GM23338 (cell line): ENCODE measurements around the gene NTN1. TPM values are rescaled to one million over a fixed set of nuclear protein-coding genes. Genes with fewer than 3 reads are reported as not detected.
A peak's percentile ranks its signal among the peaks of the same experiment; 100 is the strongest.

ENCODE experiments used
- ATAC-seq: fragments of 200-7000 bp; cut with Tn5 transposase; 3 replicates; pipeline ENCODE4 v1.9.1; 2020
- DNase-seq: peaks from one replicate; pipeline ENCODE4 v3.0.0-alpha.2; 2015; ENCODE audit warnings: low spot score
- H2AFZ ChIP-seq: fragments of 200-600 bp; sonication (generic); 2 replicates; pipeline ENCODE4 v1.8.0; 2016; ENCODE audit warnings: antibody characterized with exemption, mild to moderate bottlenecking, moderate library complexity
- H3F3A ChIP-seq: fragments of 200-600 bp; sonication (generic); replicated peaks from 2 replicates; pipeline ENCODE4 v1.8.0; 2017; ENCODE audit warnings: antibody characterized with exemption, mixed run types, low read depth
- H3K27ac ChIP-seq: fragments of 200-600 bp; sonication (generic); 2 replicates; pipeline ENCODE4 v1.6.1; 2016; ENCODE audit warnings: low read depth
- H3K27me3 ChIP-seq: fragments of 200-600 bp; sonication (generic); 2 replicates; pipeline ENCODE4 v1.8.0; 2016; ENCODE audit warnings: mild to moderate bottlenecking, mixed run types, moderate library complexity; ENCODE audit not compliant: insufficient read depth
- H3K36me3 ChIP-seq: fragments of 200-600 bp; sonication (generic); 2 replicates; pipeline ENCODE4 v1.8.0; 2016; ENCODE audit warnings: mild to moderate bottlenecking; ENCODE audit not compliant: insufficient read depth
- H3K4me1 ChIP-seq: fragments of 200-600 bp; sonication (generic); 2 replicates; pipeline ENCODE4 v1.8.0; 2016; ENCODE audit warnings: mild to moderate bottlenecking, moderate library complexity; ENCODE audit not compliant: insufficient read depth
- H3K4me2 ChIP-seq: fragments of 200-600 bp; sonication (generic); 2 replicates; pipeline ENCODE4 v1.7.1; 2017; ENCODE audit warnings: mixed run types
- H3K4me3 ChIP-seq: fragments of 200-600 bp; sonication (generic); 2 replicates; pipeline ENCODE4 v1.6.1; 2016; ENCODE audit warnings: mixed run types
- H3K79me2 ChIP-seq: fragments of 200-600 bp; sonication (generic); replicated peaks from 2 replicates; pipeline ENCODE4 v1.8.0; 2017; ENCODE audit warnings: mild to moderate bottlenecking; ENCODE audit not compliant: insufficient read depth
- H3K9me2 ChIP-seq: fragments of 200-600 bp; sonication (generic); 2 replicates; pipeline ENCODE4 v1.8.0; 2017; ENCODE audit not compliant: insufficient read depth
- H4K20me1 ChIP-seq: fragments of 200-600 bp; sonication (generic); replicated peaks from 2 replicates; pipeline ENCODE4 v1.8.0; 2017; ENCODE audit warnings: mild to moderate bottlenecking; ENCODE audit not compliant: insufficient read depth
- H3K27ac Mint-ChIP-seq: 2 replicates; pipeline ENCODE4 v1.8.0; 2020; ENCODE audit warnings: inconsistent platforms, mild to moderate bottlenecking, moderate library complexity, mixed read lengths
- H3K27me3 Mint-ChIP-seq: 3 replicates; pipeline ENCODE4 v1.8.0; 2022; ENCODE audit warnings: low read depth, mild to moderate bottlenecking, moderate library complexity, mixed read lengths, inconsistent platforms; ENCODE audit not compliant: insufficient read depth, poor library complexity
- H3K36me3 Mint-ChIP-seq: 3 replicates; pipeline ENCODE4 v1.8.0; 2021; ENCODE audit warnings: low read depth, mild to moderate bottlenecking, inconsistent platforms, moderate library complexity, mixed read lengths
- H3K4me1 Mint-ChIP-seq: 3 replicates; pipeline ENCODE4 v1.8.0; 2020; ENCODE audit warnings: mild to moderate bottlenecking, inconsistent platforms, mixed read lengths
- H3K4me3 Mint-ChIP-seq: 3 replicates; pipeline ENCODE4 v1.8.0; 2021; ENCODE audit warnings: moderate library complexity, mild to moderate bottlenecking, inconsistent platforms, mixed read lengths
- H3K9me3 Mint-ChIP-seq: 3 replicates; pipeline ENCODE4 v1.8.0; 2020; ENCODE audit warnings: moderate library complexity, mild to moderate bottlenecking, inconsistent platforms, mixed read lengths
- CREB1 ChIP-seq: fragments of 250-450 bp; sonication (Bioruptor Pico); IDR thresholded peaks from 2 replicates; pipeline ENCODE4 v1.5.0; 2020; ENCODE audit warnings: low read depth, mild to moderate bottlenecking, moderate library complexity
- CTCF ChIP-seq, 2 experiments: fragments of 200-600 bp in 1 of 2; sonication (generic) in 1 of 2; conservative IDR thresholded peaks; 2 replicates each; pipeline versions ENCODE4 v1.5.1 to v1.6.1; 2016 to 2017; ENCODE audit warnings: antibody characterized with exemption in 2 of 2, low read depth in 2 of 2, mild to moderate bottlenecking in 2 of 2, moderate library complexity in 1 of 2
- ETS1 ChIP-seq: IDR thresholded peaks from 2 replicates; pipeline ENCODE4 v1.6.1; 2016; ENCODE audit warnings: antibody characterized with exemption
- EZH2 ChIP-seq: fragments of 200-600 bp; sonication (generic); IDR thresholded peaks from one replicate; pipeline ENCODE4 v1.8.0; 2017; ENCODE audit warnings: antibody characterized with exemption, mild to moderate bottlenecking, low read depth; ENCODE audit not compliant: unreplicated experiment
- EZH2phosphoT487 ChIP-seq: fragments of 200-600 bp; sonication (generic); IDR thresholded peaks from one replicate; pipeline ENCODE4 v1.8.1; 2018; ENCODE audit warnings: antibody characterized with exemption; ENCODE audit not compliant: unreplicated experiment
- JUNB ChIP-seq: IDR thresholded peaks from one replicate; pipeline ENCODE4 v1.6.1; 2016; ENCODE audit warnings: antibody characterized with exemption; ENCODE audit not compliant: unreplicated experiment
- NANOG ChIP-seq: IDR thresholded peaks from 2 replicates; pipeline ENCODE4 v1.6.1; 2016; ENCODE audit warnings: antibody characterized with exemption, borderline replicate concordance
- POLR2AphosphoS5 ChIP-seq: IDR thresholded peaks from 2 replicates; pipeline ENCODE4 v1.6.1; 2016; ENCODE audit warnings: antibody characterized with exemption, low read depth
- STAT1 ChIP-seq: IDR thresholded peaks from one replicate; pipeline ENCODE4 v1.6.1; 2016; ENCODE audit warnings: antibody characterized with exemption; ENCODE audit not compliant: unreplicated experiment
- ZNF114 ChIP-seq: fragments of 250-450 bp; sonication (Bioruptor Pico); IDR thresholded peaks from 2 replicates; pipeline ENCODE4 v1.5.0; 2020; ENCODE audit warnings: mild to moderate bottlenecking, moderate library complexity
- ZNF331 ChIP-seq: fragments of 250-450 bp; sonication (Bioruptor Pico); IDR thresholded peaks from 2 replicates; pipeline ENCODE4 v1.5.0; 2020; ENCODE audit warnings: low read depth, mild to moderate bottlenecking, moderate library complexity
- ZNF462 ChIP-seq: fragments of 250-450 bp; sonication (Bioruptor Pico); IDR thresholded peaks from 2 replicates; pipeline ENCODE4 v1.5.0; 2020; ENCODE audit warnings: mild to moderate bottlenecking, moderate library complexity
- polyA plus RNA-seq: library from polyadenylated mRNA; unstranded; fragments of >200 nt; fragmentation: Nextera tagmentation; extraction: Ambion mirVana; gene quantifications from 2 replicates; pipeline ENCODE4 v1.2.1, GENCODE V29; 2016
- total RNA-seq: library from RNA; depleted of rRNA; stranded (reverse); fragments of >200 nt; shearing (Covaris generic); gene quantifications from 2 replicates; pipeline ENCODE4 v1.2.3, GENCODE V29; 2014
- TF ChIP-seq, protein P1 (sequence below): IDR thresholded peaks from one replicate; pipeline ENCODE4 v1.6.1; 2018; ENCODE audit warnings: antibody characterized with exemption; ENCODE audit not compliant: unreplicated experiment

Gene NTN1
- total and polyA plus RNA-seq, 2 experiments from 2014 or later: 0.57 to 2.6 TPM

DNA sequence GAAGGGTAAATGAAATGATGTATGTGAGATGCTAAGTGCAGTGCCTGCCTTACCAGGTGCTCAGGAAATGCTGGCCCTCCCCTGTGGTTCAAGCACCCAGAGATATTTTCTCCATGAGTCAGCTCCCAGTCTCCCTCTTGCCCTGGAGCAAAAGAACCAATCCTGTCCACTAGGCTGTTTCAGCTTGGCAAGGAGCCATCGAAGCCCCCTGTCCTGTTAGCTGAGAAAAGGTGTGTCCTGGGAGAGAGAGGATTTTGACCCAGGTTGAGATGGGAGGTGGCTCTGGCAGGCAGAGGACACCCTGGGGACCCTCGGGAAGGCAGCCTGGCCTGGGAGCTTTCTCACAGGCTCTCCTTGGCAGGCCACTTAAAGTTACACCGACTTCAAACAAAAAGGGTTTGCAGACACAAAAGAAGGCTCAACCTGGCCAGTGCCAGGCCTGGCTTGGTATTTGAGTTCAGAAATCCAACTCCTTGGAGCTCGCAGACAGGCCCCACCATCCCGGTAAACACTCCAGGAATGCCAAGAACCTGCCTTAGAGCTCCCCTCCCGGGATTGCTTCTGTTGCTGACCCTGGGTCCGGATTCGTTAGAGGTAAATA is 29.6 kb downstream of the NTN1 start:
- no peak overlapping the region for H3K4me3 Mint-ChIP-seq
- no peaks in the 10 kb centered on the region for H4K20me1 ChIP-seq
- H3K27ac ChIP-seq: 0 out of 2 replicates have a peak overlapping the region, but pooled peaks have one; percentile 64
- H3K36me3 Mint-ChIP-seq: peaks cover 12% of the 10 kb centered on the region; the same call in 2 of the 3 replicates
- H3K4me1 Mint-ChIP-seq: peaks cover 40% of the 10 kb centered on the region
- peak overlapping the region; percentile 84 for H2AFZ ChIP-seq
- 0 out of 2 replicates have a peak, but pooled peaks cover 7% of the 10 kb centered on the region for H3K9me2 ChIP-seq
- H3K27me3 ChIP-seq: peaks cover 35% of the 10 kb centered on the region
- H3K36me3 ChIP-seq: no peaks in the 10 kb centered on the region
- H3K27me3 Mint-ChIP-seq: peaks cover 37% of the 10 kb centered on the region
- DNase-seq: peak; percentile 72
- H3F3A ChIP-seq: peaks cover 8% of the 10 kb centered on the region; the same call in 1 of the 2 replicates
- H3K27ac Mint-ChIP-seq: no peak overlapping the region
- H3K4me2 ChIP-seq: no peak overlapping the region
- H3K79me2 ChIP-seq: no peaks in the 10 kb centered on the region
- ATAC-seq: peak; percentile 19
- peaks cover 23% of the 10 kb centered on the region; the same call in 2 of the 3 replicates for H3K9me3 Mint-ChIP-seq
- H3K4me3 ChIP-seq: no peak overlapping the region
- peaks cover 20% of the 10 kb centered on the region for H3K4me1 ChIP-seq
- no peak for TF ChIP-seq ZNF462
- no peak for TF ChIP-seq CTCF (conservative IDR thresholded peaks at IDR 0.05; ENCODE audit: low read depth in 2 of 2)
- no peak for TF ChIP-seq ZNF331
- TF ChIP-seq CREB1: no peak
- no peak for TF ChIP-seq ETS1
- TF ChIP-seq STAT1: no peak
- TF ChIP-seq ZNF114 (CRISPR knock-in tag): no peak
- TF ChIP-seq JUNB: no peak
- no peak for TF ChIP-seq EZH2phosphoT487
- TF ChIP-seq, protein P1, sequence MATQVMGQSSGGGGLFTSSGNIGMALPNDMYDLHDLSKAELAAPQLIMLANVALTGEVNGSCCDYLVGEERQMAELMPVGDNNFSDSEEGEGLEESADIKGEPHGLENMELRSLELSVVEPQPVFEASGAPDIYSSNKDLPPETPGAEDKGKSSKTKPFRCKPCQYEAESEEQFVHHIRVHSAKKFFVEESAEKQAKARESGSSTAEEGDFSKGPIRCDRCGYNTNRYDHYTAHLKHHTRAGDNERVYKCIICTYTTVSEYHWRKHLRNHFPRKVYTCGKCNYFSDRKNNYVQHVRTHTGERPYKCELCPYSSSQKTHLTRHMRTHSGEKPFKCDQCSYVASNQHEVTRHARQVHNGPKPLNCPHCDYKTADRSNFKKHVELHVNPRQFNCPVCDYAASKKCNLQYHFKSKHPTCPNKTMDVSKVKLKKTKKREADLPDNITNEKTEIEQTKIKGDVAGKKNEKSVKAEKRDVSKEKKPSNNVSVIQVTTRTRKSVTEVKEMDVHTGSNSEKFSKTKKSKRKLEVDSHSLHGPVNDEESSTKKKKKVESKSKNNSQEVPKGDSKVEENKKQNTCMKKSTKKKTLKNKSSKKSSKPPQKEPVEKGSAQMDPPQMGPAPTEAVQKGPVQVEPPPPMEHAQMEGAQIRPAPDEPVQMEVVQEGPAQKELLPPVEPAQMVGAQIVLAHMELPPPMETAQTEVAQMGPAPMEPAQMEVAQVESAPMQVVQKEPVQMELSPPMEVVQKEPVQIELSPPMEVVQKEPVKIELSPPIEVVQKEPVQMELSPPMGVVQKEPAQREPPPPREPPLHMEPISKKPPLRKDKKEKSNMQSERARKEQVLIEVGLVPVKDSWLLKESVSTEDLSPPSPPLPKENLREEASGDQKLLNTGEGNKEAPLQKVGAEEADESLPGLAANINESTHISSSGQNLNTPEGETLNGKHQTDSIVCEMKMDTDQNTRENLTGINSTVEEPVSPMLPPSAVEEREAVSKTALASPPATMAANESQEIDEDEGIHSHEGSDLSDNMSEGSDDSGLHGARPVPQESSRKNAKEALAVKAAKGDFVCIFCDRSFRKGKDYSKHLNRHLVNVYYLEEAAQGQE: no peak
- TF ChIP-seq NANOG: no peak
- no peak for TF ChIP-seq POLR2AphosphoS5
- no peak for TF ChIP-seq EZH2
